Measurements from ENCODE around the gene CUX1. TPM values are rescaled to one million over a fixed set of nuclear protein-coding genes. Genes with fewer than 3 reads are reported as not detected.
"Not testable (repeated sequence)": the region's sequence is repeated elsewhere in the genome, so short reads cannot be mapped to it uniquely, and the experiment has no call there.

Gene CUX1
- polyA plus RNA-seq, 1 donor, result 43.6 TPM

- DNase-seq, result no peak
These were observed 502.2 kb downstream of the CUX1 start for GRCh38 chr7:102319671-102320070.

- no peak for DNase-seq
These were observed 502.8 kb downstream of the CUX1 start for GRCh38 chr7:102320181-102320580.

GRCh38 chr7:102320601-102321350, 503.4 kb downstream of the CUX1 start:
- DNase-seq, result no peak

- DNase-seq, result peak; percentile 28
These were observed 504.1 kb downstream of the CUX1 start for GRCh38 chr7:102321351-102322201.

- no peak for DNase-seq
These were observed 504.8 kb downstream of the CUX1 start for GRCh38 chr7:102322202-102322715.

- DNase-seq, result no peak
These were observed 506.4 kb downstream of the CUX1 start for GRCh38 chr7:102323914-102324195.

- not testable (repeated sequence) for DNase-seq
These were observed 507.7 kb downstream of the CUX1 start for GRCh38 chr7:102325106-102325505.

- no peak for DNase-seq
These were observed 508.9 kb downstream of the CUX1 start for GRCh38 chr7:102326157-102326889.

- not testable (repeated sequence) for DNase-seq
These were observed 509.8 kb downstream of the CUX1 start for GRCh38 chr7:102327183-102327582.

GRCh38 chr7:102328863-102329262, 511.4 kb downstream of the CUX1 start:
- DNase-seq, result not testable (repeated sequence)

- DNase-seq, result not testable (repeated sequence)
These were observed 511.9 kb downstream of the CUX1 start for GRCh38 chr7:102329366-102329765.

GRCh38 chr7:102330666-102331460, 513.4 kb downstream of the CUX1 start:
- DNase-seq, result not testable (repeated sequence)

Other genes starting within 250 kb of the CUX1 start
- 9.0 TPM for gene MYL10, start 188.3 kb upstream of the CUX1 start, polyA plus RNA-seq (ENCODE audit: insufficient read length)